Stimulated activated CD4-positive, alpha-beta T cell treated with anti-CD3 and anti-CD28 coated beads, Interleukin-1b, Interleukin-23, amount 100 ng/mL, for 48 hours (primary cell): ENCODE results near the gene RALGAPA1.
"Not testable (repeated sequence)": the region's sequence is repeated elsewhere in the genome, so short reads cannot be mapped to it uniquely, and the experiment has no call there.

Source experiments
- DNase-seq: peaks from one replicate; pipeline ENCODE4 v3.0.0-alpha.2; 2020

RALGAPA1 gene

DNA sequence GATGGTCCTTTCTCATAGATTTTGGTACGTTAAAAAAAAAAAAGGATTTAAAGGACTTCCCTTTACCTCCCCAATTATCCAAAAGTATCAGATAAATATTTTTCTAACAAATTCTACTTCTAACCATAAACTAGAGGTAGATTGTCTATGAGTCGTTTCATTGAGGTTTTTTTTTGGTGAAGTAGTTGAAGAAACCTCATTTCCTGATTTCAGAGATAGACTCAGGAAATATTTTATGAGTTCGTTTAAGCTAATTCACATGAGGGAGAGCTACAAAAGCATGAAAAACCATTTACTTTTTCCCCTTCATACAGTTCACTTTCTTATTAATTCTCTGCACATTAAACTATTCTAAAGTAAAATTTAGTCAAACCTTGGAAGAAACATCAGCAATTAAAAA, 112.5 kb downstream of the RALGAPA1 start:
- no peak for DNase-seq

GRCh38 chr14:35696119-35696518, 113.0 kb downstream of the RALGAPA1 start:
- no peak for DNase-seq

GRCh38 chr14:35695647-35696046, 113.4 kb downstream of the RALGAPA1 start:
- DNase-seq: no peak

DNA sequence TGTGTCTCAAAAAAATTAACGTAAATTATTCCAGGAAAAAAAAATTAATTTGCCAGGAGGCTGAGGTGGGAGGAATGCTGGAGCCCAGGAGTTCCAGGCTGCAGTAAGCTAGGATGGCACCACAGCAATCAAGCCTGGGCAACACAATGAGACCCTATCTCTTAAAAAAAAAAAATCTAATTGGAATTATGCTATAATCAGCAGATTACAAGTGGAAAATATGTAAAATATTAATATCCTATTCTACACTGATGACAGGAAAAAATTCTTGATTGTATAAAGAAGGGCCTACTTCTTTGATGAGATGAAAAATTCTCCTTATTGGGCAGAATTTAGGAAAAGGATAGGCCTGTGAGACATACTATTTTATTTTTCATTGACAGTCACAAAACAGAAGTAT, 114.0 kb downstream of the RALGAPA1 start:
- DNase-seq: no peak

DNA sequence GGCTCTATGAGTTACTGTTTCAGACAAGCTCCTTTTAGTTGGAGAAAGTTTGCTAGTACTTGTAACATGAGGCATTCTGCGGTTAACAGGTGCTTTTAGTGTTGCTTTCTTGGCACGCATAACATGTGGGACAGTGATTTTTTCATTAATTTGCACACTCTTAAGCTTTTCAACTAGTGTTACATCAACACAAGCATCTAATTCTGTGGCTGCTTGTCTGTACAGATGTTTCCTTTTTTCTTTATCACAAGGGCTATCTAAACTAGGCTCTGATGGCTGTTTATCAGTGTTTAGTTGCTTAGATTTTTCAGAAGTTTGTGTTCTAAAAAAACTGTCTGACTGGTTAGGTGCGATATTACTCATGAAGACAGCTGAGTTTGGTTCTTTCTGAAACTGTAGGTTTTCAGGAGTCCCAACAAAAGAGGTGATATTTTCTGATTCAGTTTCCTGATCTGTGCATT, 120.1 kb downstream of the RALGAPA1 start:
- DNase-seq: no peak

GRCh38 chr14:35688126-35688826, 120.8 kb downstream of the RALGAPA1 start:
- no peak for DNase-seq

DNA sequence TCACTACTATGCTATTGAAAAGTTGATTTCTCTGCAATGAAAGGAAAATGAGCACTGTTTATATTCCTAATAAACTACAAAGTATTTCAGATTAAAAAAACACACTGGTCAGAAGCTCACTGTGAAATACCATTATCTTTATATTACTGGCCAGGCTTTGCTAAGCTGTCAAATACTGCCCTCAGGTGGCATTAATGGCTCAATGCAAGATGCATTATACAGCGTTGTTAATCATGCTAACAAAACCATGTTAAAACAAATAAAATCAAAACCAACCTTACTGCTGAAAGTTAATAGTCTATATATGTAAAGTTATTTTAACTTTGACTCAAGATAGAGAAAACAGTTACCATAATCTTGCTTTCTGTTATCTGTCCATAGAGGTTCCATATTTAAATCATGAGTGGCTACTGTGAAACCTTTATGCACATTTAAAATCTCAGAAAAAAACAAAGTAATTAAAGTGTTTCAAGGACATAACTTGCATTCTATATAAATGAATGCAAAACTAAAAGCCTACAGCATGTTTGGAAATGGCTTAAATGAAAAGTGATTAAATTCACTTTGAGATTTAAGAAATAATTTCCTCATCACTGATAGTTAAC, 121.7 kb downstream of the RALGAPA1 start:
- peak; percentile 17 for DNase-seq

DNA sequence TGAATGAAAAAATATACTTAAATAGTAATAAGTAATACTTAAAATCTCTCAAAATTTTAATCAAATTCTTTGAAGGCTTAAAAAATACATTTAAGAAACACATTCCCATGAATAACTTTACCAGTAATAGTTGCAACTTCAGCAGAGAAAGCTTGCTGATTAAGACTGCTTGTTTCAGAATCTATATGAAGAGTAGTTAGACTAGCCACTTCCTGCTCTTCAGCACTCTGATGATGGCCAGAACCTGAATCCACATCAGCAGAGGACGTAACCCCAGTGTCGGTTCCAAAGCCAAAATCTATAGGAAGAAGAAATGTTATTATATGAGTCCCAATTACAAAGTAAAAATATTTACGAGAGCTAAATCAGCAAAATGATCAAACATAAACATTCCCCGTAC, 125.4 kb downstream of the RALGAPA1 start:
- not testable (repeated sequence) for DNase-seq

GRCh38 chr14:35682802-35683201, 126.3 kb downstream of the RALGAPA1 start:
- no peak for DNase-seq

DNA sequence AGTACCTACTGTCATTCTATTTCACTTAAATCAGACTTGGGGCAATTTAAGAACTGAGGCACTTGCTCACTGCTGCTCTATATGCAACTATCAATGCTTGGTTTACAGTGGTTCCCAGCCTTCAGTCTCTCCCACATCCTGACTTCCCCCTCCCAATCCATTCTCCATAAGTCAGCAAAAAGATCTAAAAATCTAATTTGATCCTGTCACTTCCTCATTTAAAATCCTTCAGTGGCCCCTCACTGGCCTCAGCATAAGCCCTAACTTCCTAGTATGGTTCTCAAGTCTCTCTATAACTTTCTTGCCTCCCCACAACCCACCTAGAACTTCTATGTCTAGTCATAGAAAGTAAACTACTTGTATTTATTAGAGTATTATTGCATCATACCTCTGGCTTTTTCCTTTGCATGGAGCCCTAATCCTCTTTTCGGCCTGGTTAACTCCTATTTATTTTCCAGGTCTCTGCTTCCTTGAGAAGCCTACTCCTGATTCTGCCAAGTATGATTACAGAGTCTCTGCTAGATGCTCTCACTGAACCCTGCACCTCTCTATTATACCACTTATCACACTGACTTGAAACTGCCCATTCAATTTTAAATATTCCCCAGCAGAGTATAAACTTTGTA, 130.6 kb downstream of the RALGAPA1 start:
- DNase-seq: no peak

DNA sequence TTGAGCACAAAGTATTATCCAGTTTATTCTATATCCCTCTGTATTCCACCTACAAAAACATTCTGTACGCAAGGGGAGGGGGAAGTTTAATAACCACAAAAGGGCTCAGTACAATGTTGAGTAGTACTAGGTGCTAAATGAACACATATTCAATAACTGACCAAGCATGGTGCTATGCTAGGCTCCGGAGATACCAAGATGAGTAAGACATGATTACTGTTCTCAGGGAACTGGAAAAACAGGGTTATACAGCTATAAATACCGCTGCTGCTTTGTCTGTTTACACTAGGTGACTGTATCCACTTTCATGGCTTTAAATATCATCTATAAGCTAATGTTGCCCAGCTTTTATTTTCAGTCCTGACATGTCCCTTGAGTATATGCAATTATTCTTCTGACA, 139.3 kb downstream of the RALGAPA1 start:
- DNase-seq: no peak

DNA sequence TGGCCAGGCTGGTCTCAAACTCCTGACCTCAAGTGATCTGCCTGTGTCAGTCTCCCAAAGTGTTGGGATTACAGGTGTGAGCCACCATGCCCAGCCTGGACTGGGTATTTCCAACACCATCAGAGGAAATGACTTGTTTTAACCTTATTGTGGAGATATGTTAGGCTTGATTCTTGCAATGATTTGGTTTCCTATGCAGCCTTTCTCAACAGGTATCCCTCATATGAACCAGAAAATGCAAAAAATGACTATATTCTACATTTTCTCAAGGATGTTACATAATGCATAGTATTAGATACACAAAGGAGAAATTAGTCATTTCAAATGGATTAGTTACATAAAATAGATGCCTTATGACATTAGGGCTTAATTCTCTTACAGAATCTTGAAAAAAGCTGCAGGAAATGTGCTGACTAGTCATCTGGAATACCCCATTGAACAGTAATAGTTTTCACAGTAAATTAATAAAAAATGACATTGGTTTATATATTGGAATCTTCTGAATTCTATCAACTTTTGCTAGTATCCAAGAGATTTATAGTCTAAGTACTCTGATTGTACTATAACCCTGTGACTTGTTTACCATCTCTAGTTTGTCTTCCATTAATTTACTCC, 142.6 kb downstream of the RALGAPA1 start:
- no peak for DNase-seq

GRCh38 chr14:35661875-35662274, 147.2 kb downstream of the RALGAPA1 start:
- no peak for DNase-seq

- DNase-seq: no peak
Observed at GRCh38 chr14:35653045-35653444, 156.1 kb downstream of the RALGAPA1 start.

- DNase-seq: no peak
Observed at GRCh38 chr14:35643513-35643912, 165.6 kb downstream of the RALGAPA1 start.

- DNase-seq: no peak
Observed at GRCh38 chr14:35637851-35638250, 171.2 kb downstream of the RALGAPA1 start.

DNA sequence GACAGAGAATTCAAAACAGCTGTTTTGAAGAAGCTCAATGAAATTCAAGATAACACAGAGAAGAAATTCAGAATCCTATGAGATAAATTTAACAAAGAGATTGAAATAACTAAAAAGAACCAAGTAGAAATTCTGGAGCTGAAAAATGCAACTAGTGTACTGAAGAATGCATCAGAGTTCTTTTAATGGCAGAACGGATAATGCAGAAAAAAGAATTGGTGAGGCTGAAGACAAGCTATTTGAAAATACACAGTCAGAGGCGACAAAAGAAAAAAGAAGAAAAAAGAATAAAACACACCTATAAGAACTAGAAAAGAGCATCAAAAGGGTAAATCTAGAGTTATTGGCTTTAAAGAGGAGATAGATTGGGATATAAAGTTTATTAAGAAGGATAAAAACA, 171.8 kb downstream of the RALGAPA1 start:
- no peak for DNase-seq

- DNase-seq: no peak
Observed at GRCh38 chr14:35632676-35633075, 176.4 kb downstream of the RALGAPA1 start.

- DNase-seq: no peak
Observed at GRCh38 chr14:35632271-35632670, 176.8 kb downstream of the RALGAPA1 start.

- no peak for DNase-seq
Observed at GRCh38 chr14:35631071-35631805, 177.9 kb downstream of the RALGAPA1 start.

GRCh38 chr14:35628989-35629388, 180.1 kb downstream of the RALGAPA1 start:
- DNase-seq: no peak

- DNase-seq: not testable (repeated sequence)
Observed at GRCh38 chr14:35626947-35627346, 182.1 kb downstream of the RALGAPA1 start.

DNA sequence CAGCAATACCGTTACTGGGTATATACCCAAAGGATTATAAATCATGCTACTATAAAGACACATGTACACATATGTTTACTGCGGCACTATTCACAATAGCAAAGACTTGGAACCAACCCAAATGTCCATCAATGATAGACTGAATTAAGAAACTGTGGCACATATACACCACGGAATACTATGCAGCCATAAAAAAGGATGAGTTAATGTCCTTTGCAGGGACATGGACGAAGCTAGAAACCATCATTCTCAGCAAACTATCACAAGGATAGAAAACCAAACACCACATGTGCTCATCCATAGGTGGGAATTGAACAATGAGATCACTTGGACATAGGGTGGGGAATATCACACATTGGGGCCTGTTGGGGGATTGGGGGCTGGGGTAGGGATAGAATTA, 187.1 kb downstream of the RALGAPA1 start:
- not testable (repeated sequence) for DNase-seq
